Stimulated activated naive B cell treated with anti-CD40 and anti-IgM and Interleukin-4, amounts not matched to agents 10 μg/mL and 1 μg/mL and 100 μg/mL, for 72 hours (primary cell): ENCODE measurements around the gene PLOD3.
"Not testable (repeated sequence)": the region's sequence is repeated elsewhere in the genome, so short reads cannot be mapped to it uniquely, and the experiment has no call there.

ENCODE experiments used
- ATAC-seq, 2 donors: fragments of 150-1000 bp; cut with Tn5 transposase; replicated peaks; 2 replicates each; pipeline ENCODE4 v1.10.0; 2021; ENCODE audit warnings: moderate library complexity in 1 of 2
- DNase-seq: peaks from one replicate; pipeline ENCODE4 v3.0.0; 2021
- H3K27ac Mint-ChIP-seq: one replicate; pipeline ENCODE4 v1.8.0; 2022; ENCODE audit warnings: mild to moderate bottlenecking, mixed read lengths
- H3K27me3 Mint-ChIP-seq, 2 donors: one replicate each; pipeline ENCODE4 v1.8.0; 2022; ENCODE audit warnings: mixed read lengths in 2 of 2
- H3K36me3 Mint-ChIP-seq, 2 donors: one replicate each; pipeline ENCODE4 v1.8.0; 2022; ENCODE audit warnings: mixed read lengths in 2 of 2, mild to moderate bottlenecking in 1 of 2
- H3K4me1 Mint-ChIP-seq, 2 donors: one replicate each; pipeline ENCODE4 v1.8.0; 2022; ENCODE audit warnings: mixed read lengths in 2 of 2, mild to moderate bottlenecking in 1 of 2
- H3K4me3 Mint-ChIP-seq, 2 donors: one replicate each; pipeline ENCODE4 v1.8.0; 2022; ENCODE audit warnings: mild to moderate bottlenecking in 2 of 2, mixed read lengths in 2 of 2, moderate library complexity in 1 of 2
- H3K9me3 Mint-ChIP-seq, 2 donors: one replicate each; pipeline ENCODE4 v1.8.0; 2022; ENCODE audit warnings: mixed read lengths in 2 of 2, mild to moderate bottlenecking in 1 of 2

Gene PLOD3

DNA sequence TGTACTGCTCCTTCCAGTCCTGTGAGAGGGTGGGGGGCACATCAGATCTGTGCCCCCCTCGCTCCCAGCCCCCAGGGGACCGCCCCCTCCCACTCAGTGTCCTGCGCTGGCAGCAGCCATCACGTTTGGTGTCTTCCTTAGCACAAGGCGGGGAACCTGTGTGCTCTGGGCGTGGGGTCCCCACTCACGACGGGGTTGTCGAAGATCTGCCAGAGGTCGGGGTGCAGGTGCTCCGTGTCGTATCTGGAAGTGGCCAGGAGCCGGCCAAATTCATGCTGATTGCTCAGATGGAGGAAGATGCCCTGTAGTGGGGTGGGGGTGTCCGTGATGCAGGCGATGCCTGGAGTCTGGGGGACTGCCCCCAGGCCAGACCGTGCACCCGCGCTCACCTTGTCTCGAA lies 7.2 kb downstream of the PLOD3 start:
- no peak overlapping the region for H3K4me3 Mint-ChIP-seq
- H3K4me1 Mint-ChIP-seq = peaks cover 8 to 9% of the 10 kb centered on the region in 2 donors

DNA sequence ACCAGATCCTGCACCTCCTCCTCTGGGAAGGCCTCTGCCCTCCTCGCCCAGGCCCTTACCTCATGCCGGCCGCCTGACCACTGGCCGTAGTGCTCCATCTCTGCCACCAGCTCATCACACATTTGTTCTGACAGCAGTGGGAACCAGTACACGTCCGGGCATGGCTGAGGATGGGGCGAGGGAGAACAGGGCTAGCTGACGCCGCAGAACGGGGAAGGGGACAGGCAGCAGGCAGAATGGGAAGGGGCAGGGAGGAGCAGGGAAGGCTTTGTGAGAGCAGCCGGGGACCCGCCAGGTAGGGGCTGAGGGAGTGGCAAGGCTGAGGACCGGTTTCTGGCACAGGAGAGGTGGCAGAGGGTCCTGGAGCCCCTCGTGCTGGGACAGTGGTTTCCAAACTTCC lies 8.6 kb downstream of the PLOD3 start:
- Mint-ChIP-seq H3K27ac (no peak overlapping the region), H3K4me3 (no peak overlapping the region), H3K36me3 (peaks cover 47 to 52% of the 10 kb centered on the region in 2 donors), H3K9me3 (no peaks in the 10 kb centered on the region), H3K4me1 (peaks cover 8 to 10% of the 10 kb centered on the region in 2 donors), H3K27me3 (peaks cover 0 to 4% of the 10 kb centered on the region in 2 donors)
- ATAC-seq = no peak
- DNase-seq = no peak

More for the DNA sequence above, 7.2 kb downstream of the PLOD3 start:
- DNase-seq (no peak), ATAC-seq (no peak)
- Mint-ChIP-seq H3K9me3 (no peaks in the 10 kb centered on the region), H3K27ac (no peak overlapping the region), H3K36me3 (peaks cover 52 to 61% of the 10 kb centered on the region in 2 donors), H3K27me3 (no peaks in the 10 kb centered on the region)

DNA sequence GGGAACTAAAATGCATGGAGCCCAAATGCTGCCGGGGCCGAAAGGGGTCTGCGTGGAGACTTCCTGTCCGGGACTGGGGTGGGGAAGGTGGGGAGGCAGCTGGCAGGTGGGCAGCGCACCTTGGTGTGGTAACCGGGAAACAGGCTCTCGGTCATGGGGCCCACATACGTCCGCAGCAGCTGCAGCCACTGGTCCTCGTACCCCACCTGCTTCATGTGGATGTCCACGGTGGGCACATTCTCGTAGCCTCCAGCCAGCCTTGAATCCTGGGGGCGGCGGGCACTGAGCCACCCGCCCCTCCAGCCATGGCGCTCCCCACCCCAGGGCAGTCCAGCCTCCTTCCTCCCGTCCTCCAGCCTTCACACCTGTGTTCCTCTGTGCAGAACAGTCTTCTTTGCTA lies 9.9 kb downstream of the PLOD3 start:
- no peak overlapping the region for H3K4me3 Mint-ChIP-seq
- peaks cover 47 to 52% of the 10 kb centered on the region in 2 donors for H3K36me3 Mint-ChIP-seq
- peaks cover 14 to 21% of the 10 kb centered on the region in 2 donors for H3K4me1 Mint-ChIP-seq
- no peak overlapping the region for H3K27ac Mint-ChIP-seq
- H3K27me3 Mint-ChIP-seq = peaks cover 7 to 14% of the 10 kb centered on the region in 2 donors
- H3K9me3 Mint-ChIP-seq = no peaks in the 10 kb centered on the region
- no peak for ATAC-seq
- no peak for DNase-seq

DNA sequence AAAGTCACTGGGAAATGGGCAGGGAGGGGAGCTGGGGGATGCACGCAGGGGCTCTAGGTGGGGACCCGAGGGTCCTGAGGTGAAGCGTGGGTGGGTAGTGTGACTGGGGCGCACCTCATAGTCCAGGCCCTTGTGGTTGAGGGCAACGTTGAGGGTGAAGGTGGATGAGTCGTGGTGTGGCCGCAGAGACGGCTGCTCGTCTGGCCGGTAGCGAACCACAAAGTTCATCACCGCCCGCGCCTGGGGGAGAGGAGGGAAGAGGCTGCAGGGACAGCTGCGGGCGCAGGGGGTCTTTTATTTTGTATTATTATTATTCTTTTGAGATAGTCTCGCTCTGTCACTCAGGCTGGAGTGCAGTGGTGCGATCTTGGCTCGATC lies 10.7 kb downstream of the PLOD3 start:
- H3K4me3 Mint-ChIP-seq = no peak overlapping the region
- DNase-seq = no peak
- H3K27ac Mint-ChIP-seq = no peak overlapping the region
- H3K9me3 Mint-ChIP-seq = no peaks in the 10 kb centered on the region
- no peak for ATAC-seq
- H3K4me1 Mint-ChIP-seq = peaks cover 14 to 25% of the 10 kb centered on the region in 2 donors
- H3K36me3 Mint-ChIP-seq = peaks cover 39 to 44% of the 10 kb centered on the region in 2 donors
- peaks cover 12 to 16% of the 10 kb centered on the region in 2 donors for H3K27me3 Mint-ChIP-seq

DNA sequence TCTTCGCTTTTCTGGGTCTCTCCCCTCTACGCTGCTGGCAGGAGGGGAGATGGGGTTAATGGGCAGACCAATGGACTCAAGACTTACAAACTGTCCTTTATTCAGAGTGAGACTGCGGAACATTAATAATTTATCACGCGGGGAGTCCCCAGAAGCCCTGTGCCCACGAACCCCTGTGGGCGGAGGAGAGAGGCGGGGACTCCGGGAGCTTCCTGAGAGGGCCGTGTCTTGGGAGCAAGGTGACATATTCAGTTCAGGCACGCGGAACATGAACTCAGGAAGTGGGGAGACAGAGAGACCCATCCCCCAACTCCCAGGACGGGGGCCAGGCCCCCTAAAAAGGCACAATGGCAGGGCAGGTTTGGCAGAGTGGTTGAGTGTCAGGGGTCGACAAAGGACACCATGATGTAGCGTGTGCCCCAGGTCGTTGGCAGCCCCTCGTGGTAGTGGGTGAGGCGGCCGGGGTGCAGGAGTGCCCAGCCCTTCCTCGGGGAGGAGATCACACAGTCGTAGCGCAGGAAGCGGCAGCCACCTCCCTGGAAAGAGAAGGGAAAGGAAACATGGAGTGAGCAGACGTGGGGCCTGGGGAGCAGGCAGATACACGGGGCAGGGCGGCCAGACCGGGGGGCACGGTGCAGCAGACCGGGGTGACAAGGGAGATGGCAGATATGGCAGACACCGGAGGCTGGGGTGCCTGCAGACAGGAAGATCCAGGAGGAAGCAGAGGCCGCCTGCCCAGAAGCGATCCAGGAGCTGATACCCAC lies 11.3 kb downstream of the PLOD3 start:
- ATAC-seq (no peak), DNase-seq (no peak)
- Mint-ChIP-seq H3K27ac (peak overlapping the region; percentile 76), H3K27me3 (peaks cover 17 to 21% of the 10 kb centered on the region in 2 donors), H3K9me3 (no peaks in the 10 kb centered on the region), H3K4me1 (peaks cover 15 to 30% of the 10 kb centered on the region in 2 donors), H3K36me3 (peaks cover 34 to 42% of the 10 kb centered on the region in 2 donors), H3K4me3 (no peak overlapping the region)

DNA sequence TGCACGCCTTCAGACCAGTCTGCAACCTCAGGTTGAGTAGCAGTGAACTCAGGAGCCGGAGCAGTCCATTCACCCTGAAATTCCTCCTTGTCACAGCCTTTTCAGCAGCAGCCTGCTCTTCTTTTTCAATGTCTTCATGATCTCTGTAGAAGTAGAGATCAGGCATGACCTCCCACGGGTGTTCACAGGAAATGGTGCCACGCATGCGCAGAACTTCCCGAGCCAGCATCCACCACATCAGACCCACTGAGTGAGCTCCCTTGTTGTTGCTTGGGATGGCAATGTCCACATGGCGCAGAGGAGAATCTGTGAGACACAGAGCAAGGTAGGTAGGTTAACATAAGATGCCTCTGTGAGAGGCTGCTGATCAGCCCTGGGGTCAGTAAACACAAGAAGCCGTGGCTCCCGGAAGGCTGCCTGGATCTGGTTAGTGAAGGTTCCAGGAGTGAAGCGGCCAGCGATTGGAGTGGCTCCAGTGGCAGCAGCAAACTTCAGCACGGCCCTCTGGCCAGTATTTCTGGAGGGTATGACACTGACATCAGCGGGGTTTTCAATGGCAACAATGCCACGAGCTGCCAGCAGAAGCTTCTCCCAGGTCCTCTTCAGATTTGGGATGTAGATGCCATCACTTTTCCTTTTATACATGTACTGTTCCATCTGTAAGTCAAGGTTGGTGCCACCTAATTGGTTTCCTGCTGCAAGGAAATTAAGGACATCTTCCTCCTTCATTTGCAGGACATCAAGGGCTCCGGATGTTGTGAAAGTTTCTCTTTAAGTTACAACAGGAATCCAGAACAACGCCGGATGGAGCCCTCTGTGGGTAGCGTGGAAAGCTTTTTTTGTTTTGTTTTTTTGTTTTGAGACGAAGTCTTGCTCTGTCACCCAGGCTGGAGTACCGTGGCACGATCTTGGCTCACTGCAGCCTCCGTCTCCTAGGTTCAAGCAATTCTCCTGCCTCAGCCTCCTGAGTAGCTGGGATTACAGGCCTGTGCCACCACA lies 13.3 kb downstream of the PLOD3 start:
- not testable (repeated sequence) for H3K27ac Mint-ChIP-seq, ATAC-seq, H3K4me3 Mint-ChIP-seq, DNase-seq, H3K9me3 Mint-ChIP-seq
- H3K27me3 Mint-ChIP-seq = peaks cover 35 to 36% of the 10 kb centered on the region in 2 donors
- peaks cover 15 to 37% of the 10 kb centered on the region in 2 donors for H3K4me1 Mint-ChIP-seq
- H3K36me3 Mint-ChIP-seq = peaks cover 23 to 34% of the 10 kb centered on the region in 2 donors

DNA sequence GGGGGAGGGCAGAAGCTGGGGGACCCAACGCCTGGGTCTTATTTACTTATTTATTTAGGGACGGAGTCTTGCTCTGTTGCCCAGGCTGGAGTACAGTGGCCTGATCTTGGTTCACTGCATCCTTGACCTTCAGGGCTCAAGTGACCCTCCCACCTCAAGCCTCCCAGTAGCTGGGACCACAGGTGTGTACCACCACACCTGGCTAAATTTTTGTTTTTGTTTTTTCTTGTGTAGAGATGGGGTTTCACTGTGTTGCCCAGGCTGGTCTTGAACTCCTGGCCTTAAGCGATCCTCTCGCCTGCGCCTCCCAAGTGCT lies 14.8 kb downstream of the PLOD3 start:
- Mint-ChIP-seq H3K4me3 (no peak overlapping the region), H3K4me1 (peaks cover 15 to 37% of the 10 kb centered on the region in 2 donors), H3K36me3 (peaks cover 11 to 23% of the 10 kb centered on the region in 2 donors), H3K27ac (no peak overlapping the region), H3K27me3 (peaks cover 38 to 46% of the 10 kb centered on the region in 2 donors), H3K9me3 (no peaks in the 10 kb centered on the region)
- ATAC-seq = no peak
- DNase-seq = no peak

DNA sequence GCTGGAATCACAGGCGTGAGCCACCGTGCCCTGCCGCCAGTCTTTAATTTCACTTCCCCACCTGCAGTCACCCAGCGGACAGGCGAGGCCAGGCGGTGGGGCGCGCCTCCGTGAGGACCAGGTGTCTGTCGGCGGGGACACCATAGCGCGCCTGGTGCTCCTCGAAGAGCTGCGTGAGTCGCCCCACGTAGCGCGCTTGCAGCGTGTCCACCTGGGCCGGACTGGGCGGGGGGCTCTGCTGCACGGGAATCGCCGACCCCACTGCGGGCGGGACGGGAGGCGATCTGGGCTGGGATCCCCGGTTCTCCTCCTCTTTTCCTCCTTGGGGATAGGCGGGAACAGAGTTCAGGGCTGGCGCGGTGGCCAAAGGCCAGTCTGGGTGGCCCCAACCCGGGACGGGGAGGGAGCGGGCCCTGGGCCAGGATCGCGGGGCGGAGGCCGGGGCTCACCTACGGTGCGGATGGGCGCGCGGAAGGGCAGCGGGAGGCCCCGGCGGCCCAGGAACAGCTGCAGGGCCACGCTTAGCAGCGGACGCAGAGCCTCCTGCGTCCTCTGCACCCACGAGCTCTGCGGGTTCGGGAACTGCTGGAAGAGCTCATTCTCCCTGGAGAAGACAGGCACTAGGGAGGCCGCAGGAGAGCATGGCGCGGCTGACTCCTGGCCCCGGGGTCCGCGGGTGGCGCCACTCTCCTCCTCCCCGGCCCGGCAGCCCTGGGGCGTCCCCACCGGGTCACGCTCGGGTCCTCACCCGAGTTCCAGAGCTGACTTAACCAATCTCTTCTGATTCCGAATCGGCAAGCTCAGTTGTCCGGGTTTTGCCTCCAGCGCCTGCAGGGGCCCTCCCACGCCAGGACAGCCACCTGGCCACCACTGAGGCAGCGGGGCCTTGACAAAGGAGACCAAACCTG lies 15.4 kb downstream of the PLOD3 start:
- Mint-ChIP-seq H3K4me3 (peak overlapping the region in 1 of 2 donors; percentile 25), H3K27ac (no peak overlapping the region), H3K4me1 (peaks cover 15 to 37% of the 10 kb centered on the region in 2 donors), H3K36me3 (peaks cover 11 to 16% of the 10 kb centered on the region in 2 donors), H3K9me3 (no peaks in the 10 kb centered on the region), H3K27me3 (peaks cover 38 to 51% of the 10 kb centered on the region in 2 donors)
- ATAC-seq (peak; percentile 56 to 76), DNase-seq (no peak)

DNA sequence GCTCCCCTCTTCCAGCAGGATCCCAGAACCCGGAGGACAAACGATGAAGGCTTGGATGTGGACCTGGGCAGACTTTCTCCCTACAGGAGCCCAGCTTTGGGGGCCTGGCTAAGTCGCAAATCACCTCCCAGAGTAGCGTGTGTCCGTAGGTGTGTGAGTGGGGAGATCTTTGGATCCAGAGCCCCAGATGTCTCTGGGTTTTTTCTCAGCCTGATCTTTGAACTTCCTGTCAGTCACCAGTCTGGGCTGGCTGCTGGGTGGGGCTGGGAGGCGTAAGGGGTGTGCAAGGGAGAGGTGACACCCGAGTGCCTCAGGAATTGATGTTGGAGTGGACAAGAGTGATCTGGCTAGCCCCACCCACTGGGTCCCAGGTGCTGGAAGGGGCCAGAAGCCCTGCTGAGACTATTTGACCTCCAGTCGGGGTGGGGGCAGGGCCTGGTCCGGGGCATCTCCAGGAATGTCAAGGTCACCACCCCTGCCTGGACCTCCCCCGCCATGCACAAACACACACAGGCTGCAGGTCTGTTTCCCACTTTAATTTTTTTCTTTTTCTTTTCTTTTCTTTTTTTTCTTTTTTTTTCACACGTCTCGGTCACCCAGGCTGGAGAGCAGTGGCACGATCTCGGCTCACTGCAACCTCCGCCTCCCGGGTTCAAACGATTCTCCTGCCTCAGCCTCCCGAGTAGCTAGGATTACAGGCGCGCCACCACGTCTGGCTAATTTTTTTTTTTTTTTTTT lies 16.4 kb downstream of the PLOD3 start, which contains the start of gene MOGAT3:
Gene MOGAT3 (minus strand): TSS at position 175 of the 738 bp plus-strand sequence. CDS start 182 bp downstream, outside the sequence.
- DNase-seq (no peak), ATAC-seq (no peak)
- Mint-ChIP-seq H3K4me1 (peaks cover 12 to 35% of the 10 kb centered on the region in 2 donors), H3K36me3 (peaks cover 4 to 7% of the 10 kb centered on the region in 2 donors), H3K9me3 (no peaks in the 10 kb centered on the region), H3K27ac (peak within 1 kb of the TSS; percentile 39), H3K27me3 (peaks cover 38 to 52% of the 10 kb centered on the region in 2 donors), H3K4me3 (peak within 1 kb of the TSS; percentile 25 to 50)

DNA sequence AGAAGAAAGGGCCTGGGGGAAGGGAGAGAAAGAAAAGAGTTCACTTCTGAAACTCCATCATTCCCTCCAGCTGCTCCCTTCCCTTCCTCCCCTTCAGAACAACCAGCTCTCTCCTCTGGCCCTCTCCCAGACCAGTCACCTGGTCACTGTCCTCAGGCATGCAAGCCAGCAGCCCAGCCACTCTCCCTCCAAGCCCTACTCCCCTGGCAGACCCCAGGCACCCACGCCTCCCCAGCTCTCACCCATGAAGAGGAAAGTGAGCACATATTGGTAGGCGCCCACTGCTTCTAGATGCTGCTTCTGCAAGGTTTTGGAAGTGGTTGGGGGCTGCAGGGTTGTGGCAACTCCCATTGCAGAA lies 16.9 kb downstream of the PLOD3 start:
- H3K4me1 Mint-ChIP-seq = peaks cover 8 to 29% of the 10 kb centered on the region in 2 donors
- H3K9me3 Mint-ChIP-seq = no peaks in the 10 kb centered on the region
- DNase-seq = no peak
- H3K27ac Mint-ChIP-seq = no peak overlapping the region
- peaks cover 38 to 57% of the 10 kb centered on the region in 2 donors for H3K27me3 Mint-ChIP-seq
- ATAC-seq = no peak
- peaks cover 0 to 2% of the 10 kb centered on the region in 2 donors for H3K36me3 Mint-ChIP-seq
- H3K4me3 Mint-ChIP-seq = peak overlapping the region in 1 of 2 donors; percentile 25

DNA sequence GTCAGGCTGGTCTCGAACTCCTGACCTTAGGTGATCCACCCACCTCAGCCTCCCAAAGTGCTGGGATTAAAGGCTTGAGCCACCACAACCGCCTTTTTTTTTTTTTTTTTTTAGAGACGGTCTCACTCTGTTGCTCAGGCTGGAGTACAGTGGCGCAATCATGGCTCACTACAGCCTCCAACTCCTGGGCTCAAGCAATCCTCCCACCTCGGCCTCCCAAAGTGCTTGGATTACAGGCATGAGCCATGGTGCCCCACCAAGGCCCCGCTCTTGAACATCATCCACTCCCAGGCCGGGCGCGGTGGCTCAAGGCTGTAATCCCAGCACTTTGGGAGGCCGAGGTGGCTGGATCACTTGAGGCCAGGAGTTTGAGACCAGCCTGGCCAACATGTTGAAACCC lies 17.9 kb downstream of the PLOD3 start:
- Mint-ChIP-seq H3K27me3 (peaks cover 42 to 63% of the 10 kb centered on the region in 2 donors), H3K4me1 (peaks cover 8 to 29% of the 10 kb centered on the region in 2 donors)
- not testable (repeated sequence) for ATAC-seq, H3K27ac Mint-ChIP-seq, H3K9me3 Mint-ChIP-seq, DNase-seq, H3K36me3 Mint-ChIP-seq, H3K4me3 Mint-ChIP-seq

DNA sequence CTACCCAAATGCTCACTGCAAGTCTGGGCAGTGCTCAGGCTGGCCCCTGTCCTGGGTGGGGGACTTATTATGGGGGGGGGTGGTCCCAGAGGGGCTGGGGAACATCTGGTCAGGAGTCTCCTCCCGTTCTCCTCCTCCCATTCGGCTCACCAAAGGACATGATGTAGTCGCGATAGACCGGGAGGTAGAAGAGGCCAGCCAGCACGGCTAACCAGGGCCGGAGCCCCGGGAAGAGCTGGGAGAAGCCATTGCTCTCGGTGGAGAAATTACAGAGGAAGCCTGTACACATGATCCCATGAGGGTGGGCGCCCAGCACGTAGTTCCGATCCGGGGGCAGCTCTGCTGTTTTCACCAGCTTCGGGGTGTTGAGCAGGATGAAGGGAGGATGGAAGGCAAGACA lies 18.9 kb downstream of the PLOD3 start:
- DNase-seq (no peak), ATAC-seq (no peak)
- Mint-ChIP-seq H3K9me3 (no peaks in the 10 kb centered on the region), H3K27ac (no peak overlapping the region), H3K4me3 (no peak overlapping the region), H3K36me3 (no peaks in the 10 kb centered on the region), H3K27me3 (peaks cover 36 to 64% of the 10 kb centered on the region in 2 donors), H3K4me1 (peaks cover 5 to 24% of the 10 kb centered on the region in 2 donors)

DNA sequence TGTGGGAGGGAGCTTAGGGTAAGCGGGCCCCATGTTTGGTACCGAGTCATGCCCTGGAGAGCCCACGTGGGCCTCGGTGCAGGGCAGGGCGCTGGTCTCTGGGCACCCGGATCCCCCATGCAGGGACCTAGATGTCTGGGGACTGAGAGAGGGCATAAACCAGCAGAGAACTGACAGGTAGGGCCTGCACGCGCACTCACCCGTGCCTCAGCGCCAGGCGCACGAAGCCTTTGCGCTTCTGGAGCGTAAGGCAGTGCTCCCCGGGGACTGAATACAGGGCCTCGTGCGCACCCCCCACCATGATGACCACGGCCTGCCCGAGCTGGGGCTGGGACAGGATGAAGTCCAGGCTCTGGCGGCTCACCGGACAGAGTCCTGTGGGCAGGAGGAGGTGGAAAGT lies 19.4 kb downstream of the PLOD3 start:
- no peak overlapping the region for H3K27ac Mint-ChIP-seq
- H3K4me1 Mint-ChIP-seq = peaks cover 5 to 22% of the 10 kb centered on the region in 2 donors
- peaks cover 34 to 62% of the 10 kb centered on the region in 2 donors for H3K27me3 Mint-ChIP-seq
- H3K36me3 Mint-ChIP-seq = no peaks in the 10 kb centered on the region
- H3K4me3 Mint-ChIP-seq = no peak overlapping the region
- H3K9me3 Mint-ChIP-seq = no peaks in the 10 kb centered on the region
- ATAC-seq (no peak), DNase-seq (no peak)
